NCI-H1930 (cell line): ENCODE data around the gene DOCK6.
A peak's percentile ranks its signal among the peaks of the same experiment; 100 is the strongest.

Experiments
- DNase-seq, 2 experiments: peaks; one replicate each; lab custom pipeline; 2025; lab: John Stamatoyannopoulos, UW

Gene DOCK6

GRCh38 chr19:11225172-11225571, 37.2 kb downstream of the DOCK6 start:
- DNase-seq, result no peak

GRCh38 chr19:11224429-11224828, 37.9 kb downstream of the DOCK6 start:
- no peak for DNase-seq

DNA sequence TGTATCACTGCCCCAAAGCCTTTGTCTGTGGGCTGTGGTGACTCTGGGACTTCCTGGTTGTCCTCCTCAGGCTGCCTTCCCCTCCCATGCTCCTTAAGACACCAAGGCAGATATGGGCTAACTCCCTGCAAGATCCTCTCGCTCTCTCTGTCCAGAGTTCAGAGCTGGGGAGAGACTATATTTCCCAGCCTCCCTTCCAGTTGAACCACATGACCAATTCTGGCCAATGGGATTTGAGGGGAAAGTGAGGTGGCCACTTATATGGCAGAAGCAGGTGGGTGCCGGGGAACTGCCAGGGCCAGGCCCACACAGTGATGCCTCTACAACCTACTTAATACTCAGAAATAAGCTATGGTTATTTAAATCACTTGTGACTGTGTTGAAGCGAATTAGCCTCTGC, 39.1 kb downstream of the DOCK6 start:
- DNase-seq, result no peak

DNA sequence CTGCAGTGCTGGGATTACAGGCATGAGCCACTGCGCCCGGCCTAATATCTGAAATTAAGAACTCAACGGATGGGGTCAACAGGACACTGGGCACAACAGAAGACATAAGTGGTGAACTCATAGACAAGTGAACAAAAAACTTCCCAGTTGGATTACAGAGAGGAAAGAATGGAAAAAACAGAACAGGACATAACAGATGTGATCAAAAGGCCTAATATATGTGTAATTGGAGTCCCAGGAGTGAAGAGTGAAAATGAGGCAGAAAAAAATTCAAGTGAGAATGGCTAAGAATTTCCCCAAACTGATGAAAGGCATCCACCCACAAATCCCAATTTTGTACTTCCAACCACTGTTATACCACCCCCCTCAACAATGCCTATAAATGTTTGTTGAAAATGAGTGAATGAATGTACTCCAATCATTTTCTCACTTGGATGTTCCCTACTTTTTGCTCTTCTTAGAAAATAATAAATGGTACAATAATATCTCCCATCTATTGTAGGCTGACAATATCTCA, 41.2 kb downstream of the DOCK6 start:
- DNase-seq, result no peak

GRCh38 chr19:11214387-11214786, 47.9 kb downstream of the DOCK6 start:
- DNase-seq, result no peak

DNA sequence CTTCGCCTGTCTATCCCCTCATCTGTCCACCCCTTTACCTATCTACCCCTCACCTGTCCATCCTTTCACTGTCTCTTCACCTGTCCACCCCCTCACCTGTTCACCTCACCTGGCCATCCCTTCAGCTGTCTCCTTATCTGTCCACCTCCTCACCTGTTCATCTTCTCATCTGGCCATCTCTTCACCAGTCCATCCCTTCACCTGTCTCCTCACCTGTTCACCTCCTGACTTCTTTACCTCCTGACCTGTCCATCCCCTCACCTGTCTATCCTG, 51.7 kb downstream of the DOCK6 start:
- DNase-seq, result no peak

DNA sequence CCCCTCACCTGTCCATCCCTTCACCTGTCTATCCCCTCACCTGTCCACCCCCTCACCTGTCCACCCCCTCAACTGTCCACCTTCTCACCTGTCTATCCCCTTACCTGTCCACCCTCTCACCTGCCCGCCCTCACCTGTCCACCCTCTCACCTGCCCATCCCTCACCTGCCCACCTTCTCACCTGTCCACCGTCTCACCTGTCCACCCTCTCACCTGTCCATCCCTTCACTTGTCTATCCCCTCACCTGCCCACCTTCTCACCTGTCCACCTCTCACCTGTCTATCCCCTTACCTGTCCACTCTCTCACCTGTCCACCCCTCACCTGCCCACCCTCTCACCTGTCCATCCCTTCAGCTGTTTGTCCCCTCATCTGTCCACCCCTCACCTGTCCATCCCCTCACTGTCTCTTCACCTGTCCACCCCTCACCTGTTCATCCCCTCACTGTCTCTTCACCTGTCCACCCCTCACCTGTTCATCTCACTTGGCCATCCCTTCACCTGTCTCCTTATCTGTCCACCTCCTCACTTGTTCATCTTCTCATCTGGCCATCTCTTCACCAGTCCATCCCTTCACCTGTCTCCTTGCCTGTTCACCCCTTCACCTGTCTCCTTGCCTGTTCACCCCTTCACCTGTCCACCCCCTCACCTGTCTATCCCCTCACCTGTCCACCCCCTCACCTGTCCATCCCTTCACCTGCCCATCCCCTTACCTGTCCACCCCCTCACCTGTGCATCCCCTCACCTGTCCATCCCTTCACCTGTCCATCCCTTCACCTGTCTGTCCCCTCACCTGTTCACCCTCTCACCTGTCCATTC, 52.3 kb downstream of the DOCK6 start:
- DNase-seq, result no peak

GRCh38 chr19:11208561-11209471, 53.5 kb downstream of the DOCK6 start:
- DNase-seq, result no peak

GRCh38 chr19:11205939-11206570, 56.3 kb downstream of the DOCK6 start:
- DNase-seq, result no peak

- DNase-seq, result no peak
These were observed 57.4 kb downstream of the DOCK6 start for GRCh38 chr19:11204943-11205349.

DNA sequence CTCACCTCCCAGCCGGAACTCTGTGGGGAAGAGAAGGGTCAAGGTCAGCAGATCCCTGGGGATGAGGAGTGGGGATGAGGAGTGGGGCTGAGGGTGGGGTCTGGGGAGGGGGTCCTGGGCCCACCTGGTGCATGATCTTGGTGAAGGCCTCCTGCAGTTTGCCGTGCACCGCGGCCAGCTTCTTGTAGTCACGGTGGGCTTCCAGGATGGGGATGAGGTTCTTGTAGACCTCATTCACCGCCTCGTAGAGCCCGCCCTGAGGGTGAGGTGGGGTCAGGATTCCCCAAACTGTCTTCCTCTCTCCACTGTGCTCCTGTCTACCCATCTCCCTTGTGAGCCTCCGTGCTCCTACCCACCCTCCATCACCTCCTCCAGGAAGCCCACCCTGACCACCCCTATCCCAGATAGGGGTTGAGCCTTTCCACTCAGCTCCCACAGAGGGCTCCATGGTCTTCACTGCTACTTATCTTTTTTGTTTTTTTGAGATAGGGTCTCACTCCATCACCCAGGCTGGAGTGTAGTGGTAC, 58.2 kb downstream of the DOCK6 start:
- no peak for DNase-seq

- peak in 1 of 2 experiments; percentile 6 for DNase-seq
These were observed 58.9 kb downstream of the DOCK6 start for GRCh38 chr19:11203194-11204075.

GRCh38 chr19:11202488-11203193, 59.7 kb downstream of the DOCK6 start:
- DNase-seq, result no peak

GRCh38 chr19:11201791-11202190, 60.5 kb downstream of the DOCK6 start:
- DNase-seq, result no peak

DNA sequence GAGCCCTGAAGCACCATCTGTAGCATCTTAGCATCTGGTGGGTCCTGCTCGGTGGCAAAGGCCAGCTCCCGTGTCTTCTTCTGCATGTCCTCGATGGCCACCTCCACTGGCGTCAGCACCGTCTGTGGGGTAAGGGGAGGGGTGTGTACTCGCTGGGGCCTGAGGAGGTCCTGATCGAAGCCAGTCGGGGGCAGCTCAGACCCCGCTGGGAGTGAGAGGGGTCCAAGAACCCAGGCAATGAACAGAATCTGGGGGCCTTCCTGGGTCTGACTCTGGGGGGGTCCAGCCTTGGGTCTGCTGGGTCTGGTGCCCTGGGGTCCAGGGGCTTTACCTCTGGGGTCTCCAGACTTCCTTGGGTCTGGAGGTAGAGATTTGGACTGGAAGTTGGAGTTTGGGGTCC, 61.4 kb downstream of the DOCK6 start:
- no peak for DNase-seq

DNA sequence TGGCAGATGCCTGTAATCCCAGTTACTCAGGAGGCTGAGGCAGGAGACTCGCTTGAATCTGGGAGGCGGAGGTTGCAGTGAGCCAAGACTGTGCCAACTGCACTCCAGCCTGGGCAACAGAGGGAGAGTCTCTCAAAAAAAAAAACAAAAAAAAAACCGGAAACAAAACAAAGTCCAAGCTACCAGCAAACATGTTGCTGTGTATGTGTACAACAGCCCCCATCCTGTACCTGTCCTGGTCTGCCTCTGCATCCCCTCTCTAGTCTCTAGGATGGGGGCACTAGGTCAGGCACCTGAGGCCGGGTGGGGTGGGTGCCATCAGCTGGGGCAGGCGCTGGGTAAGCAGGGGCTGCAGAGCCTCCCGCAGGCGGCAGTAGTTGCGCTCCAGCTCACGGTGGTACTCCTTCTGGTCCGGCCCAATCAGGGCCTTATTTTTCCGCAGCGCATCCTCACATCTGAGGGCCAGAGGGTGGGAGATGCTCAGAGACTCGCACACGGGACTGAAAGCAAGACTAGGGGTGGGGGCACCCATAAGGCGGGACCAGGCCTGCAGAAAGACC, 62.2 kb downstream of the DOCK6 start:
- no peak for DNase-seq

DNA sequence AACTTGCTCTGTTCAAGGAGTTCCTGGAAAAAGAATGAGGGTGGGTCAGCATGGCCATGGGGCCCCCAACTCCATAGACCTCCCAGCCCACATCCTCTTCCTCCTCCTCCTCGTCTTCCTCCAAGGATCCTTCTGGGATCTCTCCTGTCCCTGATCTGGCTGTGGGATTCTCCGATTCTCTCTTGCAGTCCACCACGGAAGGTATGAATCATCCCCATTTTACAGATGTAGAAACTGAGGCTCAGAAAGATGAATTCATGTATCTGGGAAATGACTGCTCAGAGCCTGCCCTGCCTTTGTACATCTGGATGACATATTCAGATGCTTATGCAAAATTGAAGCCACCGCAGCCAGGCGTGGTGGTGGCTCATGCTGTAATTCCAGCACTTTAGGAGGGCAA, 62.8 kb downstream of the DOCK6 start:
- no peak for DNase-seq

DNA sequence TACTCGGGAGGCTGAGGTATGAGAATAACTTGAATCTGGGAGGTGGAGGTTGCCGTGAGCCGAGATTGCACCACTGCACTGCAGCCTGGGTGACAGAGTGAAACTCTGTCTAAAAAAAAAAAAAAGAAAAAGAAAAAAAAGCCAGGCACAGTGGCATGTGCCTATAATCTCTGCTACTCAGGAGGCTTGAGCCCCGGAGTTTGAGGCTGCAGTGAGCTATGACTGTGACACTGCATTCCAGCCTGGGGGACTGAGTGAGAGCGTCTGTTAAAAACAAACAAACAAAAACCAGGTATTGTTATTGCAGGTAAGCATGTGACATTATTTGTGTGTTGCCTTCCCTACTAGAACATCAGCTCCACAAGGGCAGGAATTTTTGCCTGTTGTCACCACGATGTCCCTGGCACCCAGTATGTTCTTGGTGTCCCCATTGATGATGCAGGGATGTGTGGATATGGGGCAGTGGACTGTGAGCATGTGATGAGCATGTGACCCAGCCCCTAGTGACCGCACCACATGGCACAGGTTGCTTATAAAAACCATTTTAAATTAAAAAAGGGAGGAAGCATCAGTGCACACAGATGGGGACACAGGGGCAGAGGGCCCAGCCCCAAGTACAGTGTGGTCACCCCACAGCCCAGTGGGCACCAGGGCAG, 63.4 kb downstream of the DOCK6 start:
- no peak for DNase-seq

GRCh38 chr19:11198175-11198534, 64.2 kb downstream of the DOCK6 start:
- DNase-seq, result no peak
